HG03039 (cell line): ENCODE measurements around the gene PADI2.

Source experiments
- ATAC-seq: cut with Tn5 transposase; IDR thresholded peaks from one replicate; pipeline ENCODE4 v1.9.1; 2021; ENCODE audit warnings: mild to moderate bottlenecking, moderate library complexity; ENCODE audit not compliant: unreplicated experiment

PADI2 gene

DNA sequence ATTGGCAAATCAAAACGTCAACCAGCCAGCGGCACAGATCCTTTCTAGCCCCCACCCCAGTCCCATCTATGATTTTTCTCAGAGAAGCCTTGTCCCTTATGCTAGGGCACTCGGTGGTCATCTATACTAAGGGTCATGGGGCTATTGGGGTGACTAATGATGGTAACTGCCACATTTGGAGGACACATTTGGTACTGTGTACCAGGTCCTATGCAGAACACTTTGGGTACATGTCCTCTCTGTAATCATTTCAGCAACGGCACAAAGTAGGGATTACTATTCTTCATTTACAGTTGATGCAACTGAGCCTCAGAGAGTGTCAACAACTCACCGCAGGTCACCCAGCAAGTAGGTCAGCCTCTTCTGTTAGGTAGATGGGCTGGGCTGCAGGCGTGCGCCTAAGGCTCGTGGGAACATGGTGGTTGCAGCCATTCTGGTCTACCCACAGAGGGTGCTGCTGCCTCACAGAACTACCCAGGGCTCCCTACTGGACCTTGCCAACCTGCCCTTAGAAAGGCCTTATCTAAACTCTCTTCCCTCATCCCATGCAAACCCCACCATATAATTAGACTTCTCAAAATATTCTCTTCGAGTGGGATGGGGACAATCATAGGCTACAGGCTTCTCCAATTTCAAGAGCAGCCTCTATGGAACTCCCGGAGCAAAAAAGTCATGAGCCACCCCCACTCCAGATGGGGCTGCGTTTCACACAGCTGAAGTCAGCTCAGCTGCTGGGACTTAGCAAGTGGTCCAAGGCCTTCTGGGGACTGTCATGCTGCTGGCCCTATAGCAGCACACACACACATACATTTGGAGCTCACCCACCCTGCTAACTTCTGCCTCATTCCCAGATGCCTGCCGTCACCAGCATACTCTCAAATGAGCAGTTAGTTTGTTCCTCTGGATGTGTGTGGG is 59.6 kb downstream of the PADI2 start:
- no peak for ATAC-seq

DNA sequence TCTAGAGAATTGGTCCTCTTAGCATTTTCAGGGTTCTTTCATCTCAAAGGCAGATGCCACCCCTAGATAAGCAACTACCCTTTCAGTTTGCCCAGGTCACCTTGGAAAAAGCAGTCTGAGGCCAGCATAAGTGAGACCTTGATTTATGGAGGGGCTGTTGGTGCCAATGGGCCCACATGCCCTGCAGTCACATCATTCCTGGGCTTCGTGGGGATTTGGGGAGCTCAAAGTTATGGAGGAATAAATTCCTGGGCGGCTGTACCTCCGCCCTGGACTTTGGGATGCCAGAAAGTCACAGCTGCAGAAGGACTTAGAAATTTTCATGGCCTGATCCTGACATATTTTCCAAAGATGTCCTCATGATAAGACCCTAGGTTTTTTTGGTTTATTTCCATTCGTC is 62.7 kb downstream of the PADI2 start:
- no peak for ATAC-seq

DNA sequence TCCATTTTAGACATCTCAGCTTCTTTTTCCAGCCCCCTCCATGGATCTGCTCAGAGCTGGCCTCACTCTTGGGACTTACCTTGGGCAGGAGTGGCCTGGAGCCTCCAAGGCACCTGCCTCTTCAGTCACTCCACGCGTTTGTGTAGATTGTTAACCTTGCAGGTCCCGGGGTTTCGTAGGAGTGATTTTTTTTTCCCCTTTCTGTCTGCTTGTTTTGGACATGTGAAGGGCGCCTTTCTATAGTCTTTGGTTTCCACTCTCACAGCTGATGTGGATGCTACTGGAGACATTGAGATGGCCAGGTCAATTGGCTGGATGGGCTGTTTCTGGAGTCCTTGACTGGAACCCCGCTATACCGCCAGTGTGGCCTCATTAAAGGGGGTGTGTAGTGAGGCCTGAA is 63.5 kb downstream of the PADI2 start:
- ATAC-seq: no peak

DNA sequence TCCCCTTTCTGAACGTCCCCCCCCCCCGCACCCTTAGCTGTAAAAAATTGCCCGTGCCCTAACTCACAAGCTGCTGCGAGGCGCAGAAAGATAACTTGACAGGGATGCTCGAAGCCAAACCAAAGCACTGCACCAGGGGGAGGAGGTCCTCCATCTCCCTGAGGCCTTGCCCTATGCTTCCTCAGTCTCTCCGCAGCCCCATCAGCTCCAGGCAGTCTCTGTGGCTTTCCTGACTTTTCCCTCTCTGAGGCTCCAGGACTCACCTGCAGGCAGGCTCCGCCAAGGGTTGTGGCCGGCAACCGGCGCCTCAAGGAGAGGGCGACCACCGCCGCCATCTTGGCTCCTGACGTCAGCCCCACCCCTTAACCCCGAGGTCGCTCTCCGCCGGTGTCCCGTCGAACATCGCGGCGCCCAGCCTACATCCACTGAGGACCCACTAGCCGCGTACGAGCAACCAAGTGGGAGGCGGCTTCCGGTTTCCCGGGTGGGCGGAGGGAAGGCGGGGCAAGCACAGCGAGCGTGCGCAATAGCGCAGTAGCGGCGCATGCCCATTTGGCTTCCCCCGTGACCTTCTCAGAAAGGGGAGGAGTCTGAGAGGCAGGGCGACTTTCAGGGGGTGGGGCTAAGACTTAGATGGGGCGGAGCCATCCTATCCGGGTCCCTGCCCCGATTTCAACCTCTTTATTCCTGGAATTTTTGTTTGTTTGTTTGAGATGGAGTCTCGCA is 65.4 kb downstream of the PADI2 start, which contains the start of gene SDHB:
Gene SDHB (minus strand): TSS at position 348 of the 726 bp plus-strand sequence. CDS start 13 bp downstream, at position 335.
- ATAC-seq: peak; percentile 94

DNA sequence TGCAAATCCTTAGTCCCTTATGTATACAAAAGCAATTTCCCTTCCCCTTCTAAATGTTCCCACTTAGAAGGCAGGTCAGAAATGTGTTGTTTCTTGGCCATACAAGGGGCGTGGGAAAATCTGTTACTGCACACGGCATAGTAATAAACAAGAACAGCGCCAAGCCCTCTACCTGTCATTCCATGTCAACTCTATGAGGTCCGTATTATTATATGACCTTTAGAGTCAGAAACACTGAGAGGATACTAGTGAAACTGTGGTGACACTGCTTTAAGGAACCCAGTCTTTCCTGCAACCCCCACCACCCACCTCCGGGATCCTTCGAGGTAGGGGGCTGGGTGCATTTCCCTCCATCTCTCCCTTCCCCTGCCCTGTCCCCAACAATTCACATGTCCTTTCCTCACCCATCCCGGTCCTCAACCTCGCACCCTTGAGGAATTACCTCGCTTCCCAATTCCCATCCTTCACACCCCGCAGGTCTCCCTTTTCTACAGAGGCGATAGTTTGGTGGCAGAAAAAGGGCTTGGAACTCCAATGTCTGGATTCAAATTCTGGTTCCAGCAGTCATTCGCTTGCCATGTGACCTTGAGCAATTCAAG is 66.1 kb downstream of the PADI2 start:
- ATAC-seq: no peak

DNA sequence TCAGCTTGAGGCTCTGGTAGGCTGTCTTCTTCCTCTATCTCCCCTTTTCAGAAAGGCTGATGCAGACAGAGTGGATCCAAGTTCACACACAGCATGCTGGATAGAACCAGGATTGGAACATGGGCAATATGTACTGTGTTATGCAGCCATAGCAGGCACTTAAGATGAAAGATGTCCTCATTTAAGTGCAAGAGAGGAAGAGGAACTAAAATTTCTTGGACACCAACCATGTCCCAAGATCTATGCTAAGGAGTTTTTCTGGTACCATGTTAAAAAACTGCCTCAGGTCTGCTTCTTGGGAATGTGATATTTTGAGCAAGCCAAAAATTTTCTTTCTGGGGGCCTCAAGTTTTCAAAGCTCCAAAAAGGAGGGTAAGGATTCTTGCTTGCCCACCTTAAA is 66.6 kb downstream of the PADI2 start:
- ATAC-seq: no peak

DNA sequence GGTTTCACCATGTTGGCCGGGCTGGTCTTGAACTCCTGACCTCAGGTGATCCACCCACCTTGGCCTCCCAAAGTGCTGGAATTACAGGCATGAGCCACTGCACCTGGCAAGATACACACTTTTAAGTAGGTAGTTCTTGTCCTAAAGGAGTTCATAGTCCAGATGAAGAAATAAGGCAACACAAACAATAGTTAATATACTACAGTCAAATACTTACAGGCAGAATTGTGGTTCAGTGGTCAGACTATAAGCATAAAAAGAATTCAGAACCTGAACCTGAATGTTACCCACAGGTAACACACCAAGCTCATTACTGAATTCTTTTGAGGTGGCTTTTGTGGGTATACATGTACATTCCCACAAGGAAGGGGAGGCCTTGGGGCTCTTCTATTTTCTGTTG is 67.2 kb downstream of the PADI2 start:
- ATAC-seq: no peak

DNA sequence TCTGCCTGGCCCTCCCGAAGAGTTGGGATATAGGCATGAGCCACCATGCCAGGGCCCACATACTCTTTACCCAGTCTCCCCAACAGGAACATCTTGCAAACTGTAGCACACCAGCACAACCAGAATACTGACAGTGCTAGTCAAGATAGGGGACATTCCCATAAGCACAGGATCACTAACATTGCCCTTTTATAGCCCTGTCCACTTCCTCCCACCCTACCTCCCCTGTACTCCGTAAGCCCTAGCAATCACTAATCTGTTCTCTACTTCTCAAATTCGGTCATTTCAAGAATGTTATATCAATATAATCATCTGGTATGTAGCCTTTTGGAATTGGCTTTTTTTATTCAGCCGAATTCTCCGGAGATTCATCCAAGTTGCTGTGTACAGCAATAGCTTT is 71.3 kb downstream of the PADI2 start:
- no peak for ATAC-seq

DNA sequence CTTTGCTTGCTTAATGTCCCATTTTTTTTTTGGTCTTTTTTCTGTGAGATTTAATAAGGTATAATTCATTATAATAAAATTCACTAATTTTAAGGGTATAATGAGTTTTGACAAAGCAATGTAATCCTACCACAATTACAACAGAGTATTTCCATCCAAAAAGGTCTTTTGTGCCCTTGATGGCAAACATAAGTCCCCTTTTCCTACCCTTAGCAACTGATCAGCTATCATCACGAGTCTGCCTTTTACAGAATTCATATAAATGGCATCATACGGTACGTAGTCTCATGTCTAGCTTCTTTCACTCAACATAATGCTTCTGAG is 73.0 kb downstream of the PADI2 start:
- no peak for ATAC-seq

DNA sequence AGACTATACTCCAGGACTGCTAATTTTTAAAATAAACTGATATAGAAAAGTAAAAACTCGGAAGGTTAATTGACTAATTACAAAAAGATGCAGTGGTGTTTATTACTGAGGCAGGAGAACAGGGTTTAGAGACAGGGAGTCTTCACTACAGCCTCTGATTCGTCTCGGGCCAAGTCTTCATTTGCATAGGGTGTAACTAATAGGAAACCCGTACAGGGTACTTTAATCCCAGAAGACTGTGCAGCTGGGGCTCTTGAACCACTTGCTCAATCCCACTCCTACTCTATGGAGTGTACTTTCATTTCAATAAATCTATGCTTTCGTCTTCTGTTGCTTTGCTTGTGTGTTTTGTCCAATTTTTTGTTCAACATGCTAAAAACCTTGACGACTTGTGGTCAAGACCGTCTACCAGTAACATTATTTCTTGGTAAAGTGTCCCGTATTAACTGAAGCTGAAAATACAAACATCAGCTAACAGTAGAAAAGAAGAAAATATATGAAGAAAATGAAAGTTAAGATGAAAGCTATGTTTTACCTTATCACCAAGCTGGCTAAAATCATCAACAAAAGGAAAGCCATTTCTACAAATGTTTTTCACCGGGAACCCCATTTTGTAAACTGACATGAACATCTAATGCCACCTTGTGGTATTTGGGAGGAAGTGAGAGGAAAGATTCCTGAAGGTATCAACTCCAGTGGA is 73.5 kb downstream of the PADI2 start:
- ATAC-seq: no peak

DNA sequence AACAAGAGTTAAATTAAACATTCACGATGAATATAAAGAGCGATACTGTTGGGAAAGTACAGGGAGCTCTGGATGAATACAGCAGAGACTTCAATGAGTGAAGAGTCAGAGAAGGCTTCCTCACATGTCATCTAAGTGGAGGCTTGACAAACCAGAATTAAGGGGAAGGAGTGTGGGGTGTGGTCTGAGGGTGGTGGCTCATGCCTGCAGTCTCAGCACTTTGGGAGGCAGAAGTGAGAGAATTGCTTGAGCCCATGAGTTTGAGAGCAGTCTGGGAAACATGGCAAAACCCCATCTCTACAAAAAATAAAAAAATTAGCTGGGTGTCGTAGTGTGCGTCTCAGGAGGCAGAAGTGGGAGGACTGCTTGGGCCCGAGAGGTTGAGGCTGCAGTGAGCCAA is 74.1 kb downstream of the PADI2 start:
- ATAC-seq: no peak

DNA sequence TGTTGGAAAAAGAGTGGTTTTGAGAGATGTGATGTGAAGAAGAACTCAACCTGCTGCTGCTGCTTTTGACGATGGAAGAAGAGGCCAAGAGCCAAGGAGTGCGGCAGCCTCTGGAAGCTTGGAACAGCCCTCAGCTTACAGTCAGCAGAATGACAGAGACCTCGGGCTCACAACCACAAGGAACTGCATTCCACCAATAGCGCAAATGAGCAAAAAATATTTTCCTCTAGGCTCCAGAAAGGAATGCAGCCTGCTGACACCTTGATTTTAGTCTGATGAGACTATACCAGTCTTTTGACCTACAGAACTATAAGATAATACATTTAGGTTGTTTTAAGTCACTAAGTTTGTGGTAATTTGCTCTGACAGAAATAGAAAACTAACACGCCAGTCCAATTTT is 75.6 kb downstream of the PADI2 start:
- ATAC-seq: no peak

DNA sequence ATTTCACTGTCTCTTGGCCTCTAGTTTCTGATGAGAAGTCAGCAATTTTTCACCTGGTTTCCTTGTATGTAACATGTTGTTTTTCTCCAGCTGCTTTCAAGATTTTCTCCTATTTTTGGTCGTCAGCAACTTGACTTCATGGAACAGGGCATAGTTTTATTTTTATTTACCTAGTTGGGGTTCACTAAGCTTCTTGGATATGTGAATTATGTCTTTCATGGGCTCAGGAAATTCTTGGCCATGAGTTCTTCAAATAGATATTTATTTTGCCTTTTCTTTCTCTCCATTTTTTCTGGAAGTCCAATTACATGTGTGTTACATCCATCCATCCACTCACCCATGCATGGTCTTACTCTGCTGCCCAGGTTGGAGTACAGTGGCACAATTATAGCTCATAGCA is 79.1 kb downstream of the PADI2 start:
- no peak for ATAC-seq

DNA sequence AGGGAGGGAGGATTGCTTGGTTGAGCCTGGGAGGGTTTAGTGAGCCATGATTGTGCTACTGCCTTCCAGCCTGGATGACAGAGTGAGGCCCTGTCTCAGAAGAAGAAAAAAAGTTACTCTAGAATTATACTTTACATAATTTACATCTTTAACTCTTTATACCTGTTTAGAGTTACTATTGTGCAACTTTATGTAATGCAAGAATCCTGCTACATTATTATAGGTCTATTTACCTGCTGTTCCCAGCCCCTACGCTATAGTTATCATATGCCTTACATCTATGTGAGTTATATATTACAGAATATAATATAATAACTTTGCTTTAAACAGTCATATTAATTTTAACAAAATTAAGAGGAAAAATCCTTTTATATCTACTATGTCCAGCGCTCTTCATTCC is 79.7 kb downstream of the PADI2 start:
- no peak for ATAC-seq

DNA sequence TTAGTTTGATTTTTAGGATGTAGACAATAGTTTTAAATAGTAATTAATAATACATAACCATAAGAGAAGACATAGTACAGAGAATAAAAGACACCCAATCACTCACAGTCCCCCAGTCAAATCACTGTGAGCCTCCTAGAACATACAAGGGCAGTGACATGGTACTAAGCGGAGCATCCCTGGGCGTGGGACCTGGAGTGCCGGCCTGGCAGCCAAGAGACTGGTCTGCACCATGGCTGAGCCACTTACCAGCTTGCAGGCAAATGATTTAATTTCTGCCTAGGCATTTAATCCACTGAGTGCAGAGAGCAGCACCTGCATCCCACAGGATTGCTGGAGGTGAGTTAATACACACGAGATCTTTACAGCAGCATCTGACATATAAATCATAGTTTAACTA is 85.8 kb downstream of the PADI2 start:
- ATAC-seq: no peak

DNA sequence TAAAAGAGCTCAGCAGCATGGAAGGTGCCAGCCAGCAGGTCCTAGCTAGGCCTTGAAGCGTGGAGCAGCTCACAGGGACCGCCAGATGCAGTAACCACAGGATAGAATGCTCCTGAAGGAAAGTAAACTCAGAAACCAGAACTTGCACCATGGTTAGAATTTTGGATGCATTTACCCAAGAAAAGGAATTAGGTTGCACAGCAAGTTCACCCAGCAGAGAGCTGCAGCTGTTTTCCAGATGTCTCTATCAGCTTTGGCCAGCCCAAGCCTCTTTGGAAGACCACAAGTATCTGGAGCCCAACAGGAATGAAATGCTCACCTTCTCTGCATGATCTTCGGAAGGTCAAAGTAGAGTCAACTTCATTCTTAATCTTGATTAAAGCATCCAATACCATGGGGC is 86.5 kb downstream of the PADI2 start:
- no peak for ATAC-seq

DNA sequence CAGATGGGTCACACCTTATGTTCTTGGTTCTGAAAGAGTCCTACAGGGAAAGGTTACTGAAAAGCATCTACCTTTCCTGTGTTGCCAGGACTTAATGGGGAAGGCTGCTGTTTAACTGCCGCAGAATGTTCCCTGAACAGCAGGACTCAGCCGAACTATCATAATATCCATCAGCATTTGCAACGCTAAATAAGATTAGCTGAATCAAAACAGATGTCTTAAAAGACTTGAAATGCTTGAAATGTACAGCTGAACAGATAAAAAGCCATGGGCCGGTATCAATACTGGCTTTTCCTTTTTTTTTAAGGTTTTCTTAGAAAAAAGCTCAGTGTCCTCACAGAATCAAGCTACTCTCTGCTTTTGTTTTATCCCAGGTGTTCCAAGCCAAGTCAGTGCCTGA is 87.8 kb downstream of the PADI2 start:
- ATAC-seq: no peak

DNA sequence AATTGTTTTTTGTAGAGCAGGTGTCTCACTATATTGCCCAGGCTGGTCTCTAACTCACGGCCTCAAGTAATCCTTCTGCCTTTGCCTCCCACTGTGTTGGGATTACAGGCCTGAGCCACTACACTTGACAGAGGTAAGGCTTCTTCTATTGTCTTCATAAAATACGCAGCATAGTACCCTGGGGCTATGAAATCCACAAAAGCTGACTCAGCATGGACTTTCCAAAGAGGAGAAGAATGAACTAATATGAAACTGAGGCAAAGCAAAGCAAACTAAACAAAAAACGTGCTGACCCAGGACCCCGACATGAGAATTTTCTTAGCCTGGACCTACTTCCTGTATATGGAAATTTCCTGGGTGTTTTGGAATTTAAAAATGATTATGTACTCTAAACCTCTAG is 89.0 kb downstream of the PADI2 start:
- no peak for ATAC-seq

DNA sequence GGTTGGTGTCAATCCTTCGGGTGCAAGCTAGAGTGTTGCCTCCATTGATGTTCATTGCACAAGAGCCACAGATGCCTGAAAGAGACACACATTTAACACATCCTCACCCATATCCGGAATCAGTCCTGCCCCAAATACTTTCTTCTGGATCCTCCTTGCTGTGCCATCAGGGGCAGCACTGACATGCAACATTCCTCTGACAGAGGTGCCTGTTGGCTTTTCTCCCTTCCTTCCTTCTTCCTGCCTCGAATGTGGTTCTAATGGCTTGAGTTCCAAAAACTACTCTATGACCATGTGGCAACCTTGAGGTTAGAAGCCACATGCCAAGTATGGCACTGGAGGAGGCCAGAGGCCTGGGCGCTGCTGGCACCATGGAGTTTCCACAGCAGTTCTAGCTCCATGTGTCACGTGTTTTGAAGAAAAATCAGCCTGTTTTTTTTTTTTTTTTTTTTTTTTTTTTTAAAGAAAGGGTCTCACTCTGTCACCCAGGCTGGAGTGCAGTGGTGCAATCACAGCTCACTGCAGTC is 90.5 kb downstream of the PADI2 start:
- ATAC-seq: no peak

DNA sequence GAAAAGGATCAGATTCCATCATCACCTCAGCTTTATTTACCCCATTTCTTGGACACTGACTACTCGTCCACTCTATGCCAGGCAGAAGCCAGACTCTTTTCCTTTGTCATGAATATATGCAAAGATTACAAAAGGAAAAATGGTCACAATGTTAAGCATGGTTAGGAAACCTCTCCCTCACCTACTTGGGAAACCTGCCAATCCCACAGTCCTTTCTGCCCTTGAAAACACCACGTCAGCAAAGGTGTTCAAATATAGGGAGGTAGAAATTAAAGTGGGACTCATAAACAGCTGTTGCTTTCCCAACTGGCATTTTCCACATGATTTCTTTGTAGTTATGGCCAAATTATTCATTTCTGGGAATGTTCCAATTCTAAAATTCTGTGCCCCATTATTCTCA is 91.4 kb downstream of the PADI2 start:
- no peak for ATAC-seq

DNA sequence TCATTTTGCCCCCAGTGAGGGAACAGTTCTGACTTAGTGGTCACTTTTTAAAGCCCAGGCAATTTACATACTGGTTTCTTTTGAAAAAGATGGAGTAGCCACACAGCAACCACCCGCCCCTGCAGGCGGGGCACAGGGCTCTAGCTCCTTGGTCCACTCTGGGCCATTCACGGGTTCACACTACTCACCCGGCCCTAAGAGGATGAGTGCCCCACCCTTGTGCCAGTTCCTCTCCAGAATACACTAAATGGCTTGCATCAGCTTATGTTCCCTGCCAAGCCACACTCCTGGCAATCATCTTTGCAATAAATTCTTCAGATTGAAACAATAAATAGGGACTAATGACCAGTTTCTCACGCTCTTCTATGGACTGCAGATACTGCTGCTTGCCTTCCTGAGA is 91.8 kb downstream of the PADI2 start:
- no peak for ATAC-seq
